Activated T-cell treated with anti-CD3 and anti-CD28 coated beads, Interleukin-2, amount 50 U/mL, for 72 hours (primary cell): ENCODE data around the gene PTGES. TPM values are rescaled to one million over a fixed set of nuclear protein-coding genes. Genes with fewer than 3 reads are reported as not detected.

Experiments used
- ATAC-seq, 2 donors: fragments of 150-1000 bp; cut with Tn5 transposase; replicated peaks in 1 of 2; 2 replicates each; pipeline ENCODE4 v1.10.0; 2021; ENCODE audit warnings: moderate library complexity in 2 of 2, mild to moderate bottlenecking in 1 of 2
- DNase-seq, 2 donors: peaks; one replicate each; pipeline ENCODE4 v3.0.0; 2021 to 2022; ENCODE audit warnings: mixed read lengths in 1 of 2
- H3K27ac Mint-ChIP-seq: one replicate; pipeline ENCODE4 v1.8.0; 2022; ENCODE audit warnings: mild to moderate bottlenecking, moderate library complexity, mixed read lengths
- H3K27me3 Mint-ChIP-seq: one replicate; pipeline ENCODE4 v1.8.0; 2022; ENCODE audit warnings: low read depth, mixed read lengths
- H3K36me3 Mint-ChIP-seq, 2 donors: one replicate each; pipeline ENCODE4 v1.8.0; 2022; ENCODE audit warnings: mixed read lengths in 2 of 2, mild to moderate bottlenecking in 1 of 2; ENCODE audit not compliant: insufficient read depth in 2 of 2
- H3K4me1 Mint-ChIP-seq: one replicate; pipeline ENCODE4 v1.8.0; 2022; ENCODE audit warnings: low read depth, mixed read lengths
- H3K4me3 Mint-ChIP-seq, 2 donors: one replicate each; pipeline ENCODE4 v1.8.0; 2022; ENCODE audit warnings: mild to moderate bottlenecking in 2 of 2, mixed read lengths in 2 of 2, moderate library complexity in 2 of 2
- H3K9me3 Mint-ChIP-seq, 2 donors: one replicate each; pipeline ENCODE4 v1.8.0; 2022; ENCODE audit warnings: mixed read lengths in 2 of 2
- total RNA-seq, 2 donors: library from RNA; stranded (reverse); gene quantifications; one replicate each; pipeline ENCODE4 v1.2.3, GENCODE V29; 2022

PTGES gene
- total RNA-seq, 2 donors from 2014 or later = 0.48 to 0.74 TPM

GRCh38 chr9:129714511-129715061 lies 38.3 kb downstream of the PTGES start:
- DNase-seq (no peak), ATAC-seq (no peak)
- H3K27ac Mint-ChIP-seq = no peak overlapping the region
- H3K9me3 Mint-ChIP-seq = no peaks in the 10 kb centered on the region
- H3K4me3 Mint-ChIP-seq = no peak overlapping the region
- peaks cover 16% of the 10 kb centered on the region for H3K4me1 Mint-ChIP-seq
- peaks cover 7% of the 10 kb centered on the region for H3K27me3 Mint-ChIP-seq
- no peaks in the 10 kb centered on the region for H3K36me3 Mint-ChIP-seq

DNA sequence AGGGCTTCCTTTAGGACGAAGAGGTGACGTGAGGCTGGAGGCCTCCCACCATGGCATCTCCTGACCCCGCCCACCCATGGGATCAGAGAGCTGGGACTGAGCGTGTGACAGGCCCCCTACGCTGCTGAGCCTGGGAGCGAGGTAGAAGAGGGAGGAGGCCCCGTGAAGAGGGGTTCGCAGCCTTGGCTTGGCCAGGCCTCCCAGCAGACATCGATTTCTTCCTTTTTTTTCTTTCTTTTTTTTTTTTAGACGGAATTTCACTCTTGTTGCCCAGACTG lies 39.5 kb downstream of the PTGES start:
- no peak overlapping the region for H3K4me3 Mint-ChIP-seq
- H3K4me1 Mint-ChIP-seq = peaks cover 16% of the 10 kb centered on the region
- peaks cover 7% of the 10 kb centered on the region for H3K27me3 Mint-ChIP-seq
- no peak for DNase-seq
- no peaks in the 10 kb centered on the region for H3K36me3 Mint-ChIP-seq
- H3K27ac Mint-ChIP-seq = no peak overlapping the region
- H3K9me3 Mint-ChIP-seq = no peaks in the 10 kb centered on the region
- no peak for ATAC-seq

DNA sequence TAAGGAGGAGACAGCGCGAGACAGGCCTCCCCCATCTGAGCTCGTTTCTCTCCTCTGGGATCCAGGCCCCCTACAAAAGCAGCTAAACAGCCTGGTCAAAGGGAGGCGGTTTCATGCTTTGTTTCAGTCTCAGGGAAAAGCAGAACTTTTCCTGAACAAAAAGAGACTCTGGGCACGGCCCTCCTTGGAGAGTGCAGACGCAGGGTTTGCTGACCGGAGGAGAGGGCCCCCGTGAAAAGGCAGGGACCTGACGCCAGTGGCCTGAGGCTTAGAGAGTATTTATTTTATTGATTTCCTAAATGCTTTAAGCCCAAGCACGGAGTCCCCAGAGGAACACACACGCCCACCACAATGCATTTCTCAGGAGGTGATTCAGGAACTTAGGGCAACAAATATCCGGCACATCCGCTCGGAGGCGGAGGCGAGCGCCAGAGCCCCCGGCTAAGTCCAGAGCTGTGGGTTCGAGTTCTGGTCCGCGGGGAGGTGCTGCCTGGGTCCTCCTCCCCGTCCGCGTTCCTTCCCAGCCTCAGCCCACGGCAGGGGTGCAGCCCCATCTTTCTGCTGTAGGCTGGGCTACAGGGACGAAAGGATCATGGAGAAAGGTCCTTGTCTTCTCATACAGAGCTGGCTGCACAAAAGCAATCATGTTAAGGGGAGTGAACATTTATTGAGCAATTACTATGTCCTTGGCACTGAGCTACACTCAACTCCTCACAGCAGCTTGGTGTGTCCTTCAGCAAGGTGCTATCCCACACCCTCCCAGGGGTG lies 40.0 kb downstream of the PTGES start:
- ATAC-seq = peak in 1 of 2 donors; percentile 36

GRCh38 chr9:129710169-129710453 lies 42.7 kb downstream of the PTGES start:
- Mint-ChIP-seq H3K9me3 (no peaks in the 10 kb centered on the region), H3K27ac (no peak overlapping the region), H3K36me3 (no peaks in the 10 kb centered on the region), H3K4me3 (no peak overlapping the region), H3K27me3 (no peaks in the 10 kb centered on the region), H3K4me1 (peaks cover 16% of the 10 kb centered on the region)
- ATAC-seq (no peak), DNase-seq (no peak)

More for the DNA sequence above, 40.0 kb downstream of the PTGES start:
- peaks cover 7% of the 10 kb centered on the region for H3K27me3 Mint-ChIP-seq
- no peak for DNase-seq
- no peaks in the 10 kb centered on the region for H3K9me3 Mint-ChIP-seq
- H3K4me1 Mint-ChIP-seq = peaks cover 16% of the 10 kb centered on the region
- H3K36me3 Mint-ChIP-seq = no peaks in the 10 kb centered on the region
- H3K27ac Mint-ChIP-seq = no peak overlapping the region
- H3K4me3 Mint-ChIP-seq = peak overlapping the region; percentile 7 to 29

GRCh38 chr9:129709438-129710168 lies 43.2 kb downstream of the PTGES start:
- Mint-ChIP-seq H3K4me1 (peaks cover 16% of the 10 kb centered on the region), H3K27ac (no peak overlapping the region), H3K4me3 (no peak overlapping the region), H3K9me3 (no peaks in the 10 kb centered on the region), H3K36me3 (no peaks in the 10 kb centered on the region), H3K27me3 (no peaks in the 10 kb centered on the region)
- DNase-seq (no peak), ATAC-seq (no peak)

DNA sequence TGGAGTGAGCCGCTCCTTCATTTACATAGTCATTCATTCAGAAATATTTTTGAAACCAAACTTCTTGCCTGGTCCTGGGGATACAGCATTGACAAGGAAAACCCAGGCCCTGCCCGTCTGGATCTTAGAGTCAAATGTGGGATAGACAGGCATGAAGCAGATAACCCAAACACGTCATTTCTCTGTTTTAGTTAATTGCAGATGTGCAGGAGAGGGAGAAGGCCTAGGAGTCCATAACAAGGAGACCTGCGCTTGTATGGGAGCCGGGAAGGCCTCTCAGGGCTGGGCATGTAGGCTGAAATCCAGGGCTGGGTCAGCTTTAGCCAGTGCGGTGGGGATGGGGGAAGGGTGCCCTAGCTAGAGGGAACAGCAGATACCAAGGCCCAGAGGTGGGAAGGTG lies 44.0 kb downstream of the PTGES start:
- no peak overlapping the region for H3K27ac Mint-ChIP-seq
- H3K4me3 Mint-ChIP-seq = no peak overlapping the region
- no peaks in the 10 kb centered on the region for H3K9me3 Mint-ChIP-seq
- no peaks in the 10 kb centered on the region for H3K36me3 Mint-ChIP-seq
- no peak for ATAC-seq
- peaks cover 16% of the 10 kb centered on the region for H3K4me1 Mint-ChIP-seq
- no peak for DNase-seq
- H3K27me3 Mint-ChIP-seq = no peaks in the 10 kb centered on the region

DNA sequence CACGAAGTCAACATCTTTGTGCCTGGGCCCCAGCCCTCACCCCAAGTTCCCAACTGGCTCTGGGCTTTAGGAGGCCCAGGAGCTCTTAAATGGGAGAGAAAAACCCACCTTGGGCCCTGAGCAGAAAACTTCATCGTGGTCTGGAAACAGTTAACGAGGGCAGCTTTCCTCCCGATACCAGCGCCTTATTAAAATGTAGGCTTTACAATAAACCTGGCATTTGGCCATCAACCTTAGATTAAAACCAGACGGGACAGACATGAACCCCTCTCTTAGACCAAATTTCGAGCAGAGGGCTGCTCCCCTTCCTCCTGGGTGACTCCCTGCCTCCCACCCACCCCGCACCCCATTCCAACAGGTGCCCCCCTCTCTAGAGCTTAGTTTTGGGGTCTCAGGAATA lies 48.0 kb downstream of the PTGES start:
- H3K4me3 Mint-ChIP-seq = no peak overlapping the region
- no peaks in the 10 kb centered on the region for H3K9me3 Mint-ChIP-seq
- ATAC-seq (no peak), DNase-seq (no peak)
- H3K4me1 Mint-ChIP-seq = no peaks in the 10 kb centered on the region
- H3K27ac Mint-ChIP-seq = no peak overlapping the region
- H3K27me3 Mint-ChIP-seq = peaks cover 6% of the 10 kb centered on the region
- H3K36me3 Mint-ChIP-seq = no peaks in the 10 kb centered on the region

DNA sequence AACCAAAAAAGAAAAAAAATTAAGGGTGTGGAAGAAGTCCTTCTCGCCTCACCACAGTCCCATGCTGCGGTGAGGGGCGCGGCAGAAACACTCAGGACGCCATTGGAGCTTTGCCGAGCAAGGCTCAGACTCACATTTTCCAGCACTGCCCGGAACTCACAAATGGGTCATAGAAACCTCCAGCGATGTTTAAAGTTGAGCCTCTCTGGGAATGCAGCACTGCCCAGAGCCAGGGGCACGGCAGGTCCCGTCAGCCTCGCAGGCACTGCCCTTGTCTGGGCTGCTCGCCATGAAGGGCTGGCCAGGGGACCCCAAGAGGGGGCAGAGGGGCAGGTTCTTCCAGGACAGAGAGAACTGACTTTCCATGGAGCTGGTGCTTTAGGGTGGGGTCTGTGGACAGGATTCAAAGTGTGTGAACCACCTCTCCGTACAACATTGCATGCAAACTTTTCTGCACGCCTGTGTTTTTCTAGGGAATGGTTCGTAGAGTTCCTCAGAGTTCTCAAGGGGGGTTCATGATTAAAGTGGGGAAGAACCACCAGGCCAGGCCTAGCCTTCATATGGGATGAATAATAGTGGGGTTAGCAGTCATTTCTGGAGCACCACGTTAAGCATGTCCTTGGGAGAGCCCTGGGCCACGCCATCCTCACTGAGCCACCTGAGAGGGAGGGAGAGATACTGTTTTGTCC lies 49.0 kb downstream of the PTGES start:
- no peak for DNase-seq
- peaks cover 6% of the 10 kb centered on the region for H3K27me3 Mint-ChIP-seq
- no peak overlapping the region for H3K27ac Mint-ChIP-seq
- H3K9me3 Mint-ChIP-seq = no peaks in the 10 kb centered on the region
- no peaks in the 10 kb centered on the region for H3K36me3 Mint-ChIP-seq
- ATAC-seq = no peak
- no peaks in the 10 kb centered on the region for H3K4me1 Mint-ChIP-seq
- no peak overlapping the region for H3K4me3 Mint-ChIP-seq

DNA sequence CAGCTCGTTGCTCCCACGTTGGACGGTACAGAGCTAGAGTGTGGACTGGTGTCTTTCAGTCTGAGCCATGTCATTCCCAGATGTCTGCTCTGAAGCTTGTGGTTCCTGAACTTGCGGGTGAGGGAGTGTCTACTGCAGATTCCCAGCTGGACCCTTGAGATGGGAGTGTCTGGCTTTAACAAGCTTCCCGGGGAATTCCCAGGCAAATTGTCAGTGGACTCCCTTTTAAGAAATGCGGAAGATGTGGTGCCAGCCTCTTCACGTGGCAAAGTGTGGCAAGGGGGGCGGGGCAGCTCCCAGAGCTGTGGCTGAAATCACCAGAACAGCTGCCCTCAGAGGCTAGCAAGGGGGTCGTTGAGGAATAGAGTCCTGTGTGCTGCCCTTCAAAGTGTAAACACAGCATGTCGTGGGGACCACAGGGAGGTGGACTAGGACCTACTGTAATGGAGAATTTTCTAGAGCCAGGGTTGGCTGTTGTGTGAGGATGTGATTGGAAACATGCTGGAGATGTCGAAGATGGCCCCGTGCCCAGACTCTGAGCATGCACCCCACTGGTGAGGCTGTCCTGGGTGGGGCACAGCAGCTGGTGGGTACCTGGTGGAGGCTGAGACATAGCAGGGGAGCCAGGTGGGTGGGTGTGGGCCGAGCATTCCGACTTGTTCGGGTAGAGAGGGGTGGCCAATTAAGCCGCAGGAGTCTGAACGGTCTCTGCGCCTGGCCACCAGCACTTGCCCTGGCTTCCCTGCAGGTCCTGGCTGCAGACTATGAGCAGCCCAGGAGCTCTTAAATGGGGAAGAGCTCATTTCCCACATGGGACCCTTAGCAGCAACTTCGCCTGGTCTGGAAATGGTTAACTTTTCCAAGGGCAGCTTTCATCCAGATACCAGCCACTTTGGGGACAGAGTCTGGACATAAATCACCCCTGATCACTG lies 50.0 kb downstream of the PTGES start:
- Mint-ChIP-seq H3K27me3 (peaks cover 6% of the 10 kb centered on the region), H3K4me3 (no peak overlapping the region), H3K36me3 (no peaks in the 10 kb centered on the region), H3K27ac (no peak overlapping the region), H3K4me1 (no peaks in the 10 kb centered on the region), H3K9me3 (no peaks in the 10 kb centered on the region)
- no peak for DNase-seq
- ATAC-seq = no peak

- no peaks in the 10 kb centered on the region for H3K9me3 Mint-ChIP-seq
- DNase-seq = no peak
- no peak for ATAC-seq
- peaks cover 12% of the 10 kb centered on the region for H3K27me3 Mint-ChIP-seq
- no peak overlapping the region for H3K4me3 Mint-ChIP-seq
- no peak overlapping the region for H3K27ac Mint-ChIP-seq
- H3K36me3 Mint-ChIP-seq = no peaks in the 10 kb centered on the region
- peaks cover 5% of the 10 kb centered on the region for H3K4me1 Mint-ChIP-seq
Measured at GRCh38 chr9:129701549-129701948, 51.3 kb downstream of the PTGES start.

DNA sequence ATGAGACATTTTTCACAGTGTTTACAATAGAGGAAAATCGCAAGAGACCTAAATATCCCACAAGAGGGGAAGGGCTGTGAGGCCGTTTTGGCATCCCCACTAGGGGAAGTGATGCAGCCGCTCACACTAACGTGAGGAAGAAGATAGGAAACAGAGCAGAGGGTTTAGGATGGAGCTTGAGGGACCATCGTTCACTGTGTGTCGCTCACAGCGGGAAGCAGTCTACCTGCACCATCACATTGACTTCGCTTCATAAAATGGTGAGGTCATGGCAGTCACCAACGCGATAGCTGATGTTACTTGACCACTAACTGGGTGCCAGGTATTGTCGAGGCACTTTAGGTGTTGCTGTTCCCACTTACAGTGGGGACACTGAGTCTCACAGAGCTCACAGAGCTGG lies 51.8 kb downstream of the PTGES start:
- peaks cover 13% of the 10 kb centered on the region for H3K27me3 Mint-ChIP-seq
- no peak overlapping the region for H3K27ac Mint-ChIP-seq
- no peak for DNase-seq
- no peaks in the 10 kb centered on the region for H3K36me3 Mint-ChIP-seq
- H3K4me1 Mint-ChIP-seq = peaks cover 5% of the 10 kb centered on the region
- no peak overlapping the region for H3K4me3 Mint-ChIP-seq
- no peaks in the 10 kb centered on the region for H3K9me3 Mint-ChIP-seq
- ATAC-seq = no peak

DNA sequence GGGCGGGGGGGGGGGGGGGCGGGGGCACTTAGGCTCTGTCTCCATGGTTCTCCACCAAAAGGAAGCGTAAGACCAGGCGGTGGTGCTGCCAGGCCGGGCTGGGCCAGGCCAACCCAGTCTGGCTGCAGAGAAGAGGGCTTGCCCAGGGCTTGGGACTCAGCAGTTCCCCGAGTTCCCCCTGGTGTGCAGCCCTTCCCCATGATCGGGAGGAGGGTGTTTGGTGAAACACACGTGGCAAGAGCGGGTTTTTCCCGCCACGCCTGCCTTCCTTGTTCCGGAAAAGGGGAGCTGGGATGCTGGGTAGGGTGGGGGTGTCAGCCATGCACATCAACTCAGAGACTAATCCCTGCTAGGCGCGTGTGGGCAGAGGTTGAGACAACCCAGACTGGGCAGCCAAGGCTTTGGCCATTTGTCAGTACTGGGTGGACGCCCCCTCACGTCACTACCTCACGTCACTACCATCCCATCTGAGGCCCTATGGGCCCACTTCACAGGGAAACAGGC lies 54.5 kb downstream of the PTGES start:
- no peak overlapping the region for H3K27ac Mint-ChIP-seq
- H3K36me3 Mint-ChIP-seq = no peaks in the 10 kb centered on the region
- H3K27me3 Mint-ChIP-seq = peaks cover 34% of the 10 kb centered on the region
- peak overlapping the region; percentile 70 to 72 for H3K4me3 Mint-ChIP-seq
- DNase-seq (peak in 1 of 2 donors; percentile 26), ATAC-seq (peak; percentile 16 to 22)
- H3K4me1 Mint-ChIP-seq = peaks cover 5% of the 10 kb centered on the region
- H3K9me3 Mint-ChIP-seq = no peaks in the 10 kb centered on the region
